Left cardiac atrium (tissue), 4 donors: ENCODE data around the gene SET. TPM values are rescaled to one million over a fixed set of nuclear protein-coding genes. Genes with fewer than 3 reads are reported as not detected.
"Not testable (repeated sequence)": the region's sequence is repeated elsewhere in the genome, so short reads cannot be mapped to it uniquely, and the experiment has no call there.

Source experiments
- ATAC-seq, 2 donors: fragments of 200-7000 bp; cut with Tn5 transposase; one replicate each; pipeline ENCODE4 v1.9.1; 2020; ENCODE audit warnings: mild to moderate bottlenecking in 2 of 2, moderate library complexity in 2 of 2
- DNase-seq: peaks from one replicate; pipeline ENCODE4 v3.0.0-alpha.2; 2020
- intact Hi-C, 2 donors: fragments of 100-400 bp; cut with DNase I; formaldehyde crosslinking; loops; one replicate each; pipeline versions ENCODE4 v1.14.1 to v1.15.1; 2022 to 2023
- total RNA-seq, 2 donors: library from RNA; stranded (reverse); fragmentation: NEBNext Ultra II Directional; extraction: Animal tissue kit (Norgen Biotek cat#: 25700); gene quantifications; one replicate each; pipeline ENCODE4 v1.2.1, GENCODE V29; 2021
- donor health status: DM: no; HTN: yes; CAD: no.
- donor health status: DM: no; HTN: yes; CAD: no; lungs with severe emphysema.
- donor health status: DM: yes; HTN: yes; CAD: no.
- donor health status: Dilated cardiomyopathy.

The SET gene
- total RNA-seq, 2 donors from 2014 or later, result 158 to 191 TPM

GRCh38 chr9:128684325-128685199, 4.5 kb upstream of the SET start:
- DNase-seq, result peak; percentile 81
- ATAC-seq, result peak; percentile 46 to 77
- intact Hi-C loops, result loop anchor here (5.0 to 10.0 kb wide), 2 partner anchors 47 to 50 kb away; no protein-coding TSS in a partner anchor

- ATAC-seq, result no peak
- DNase-seq, result no peak
- intact Hi-C loops, result loop anchor here in 1 of 2 donors (10.0 kb wide), 1 partner anchor 51 kb away; no protein-coding TSS in a partner anchor
Observed at GRCh38 chr9:128685636-128686489, 3.2 kb upstream of the SET start.

- no peak for ATAC-seq
- intact Hi-C loops, result loop anchor here in 1 of 2 donors (10.0 kb wide), 1 partner anchor 53 kb away; no protein-coding TSS in a partner anchor
- no peak for DNase-seq
Observed at GRCh38 chr9:128687453-128687852, 1.6 kb upstream of the SET start.

GRCh38 chr9:128689293-128689774, 312 bp downstream of the SET start:
- DNase-seq, result peak; percentile 73
- ATAC-seq, result peak; percentile 22 to 31
- intact Hi-C loops, result loop anchor here in 1 of 2 donors (10.0 kb wide), 1 partner anchor 55 kb away; no protein-coding TSS in a partner anchor

- ATAC-seq, result no peak
- peak; percentile 53 for DNase-seq
- intact Hi-C loops, result loop anchor here in 1 of 2 donors (10.0 kb wide), 1 partner anchor 55 kb away; no protein-coding TSS in a partner anchor
Observed at GRCh38 chr9:128689820-128690683, 1.0 kb downstream of the SET start.

GRCh38 chr9:128690684-128691034, 1.6 kb downstream of the SET start:
- intact Hi-C loops, result no loop called here
- DNase-seq (no peak), ATAC-seq (no peak)

- intact Hi-C loops, ATAC-seq, DNase-seq: not testable (repeated sequence)
Observed at GRCh38 chr9:128693738-128694137, 4.7 kb downstream of the SET start.

- no peak for DNase-seq
- intact Hi-C loops, result no loop called here
- ATAC-seq, result no peak
Observed at GRCh38 chr9:128694344-128694743, 5.3 kb downstream of the SET start.

GRCh38 chr9:128696923-128697707, 8.1 kb downstream of the SET start:
- intact Hi-C loops, result no loop called here
- no peak for ATAC-seq

GRCh38 chr9:128699096-128699795, 10.2 kb downstream of the SET start:
- intact Hi-C loops, ATAC-seq: not testable (repeated sequence)
- peak; percentile 7 for DNase-seq

More at GRCh38 chr9:128696923-128697707, 8.1 kb downstream of the SET start:
- DNase-seq, result no peak

GRCh38 chr9:128701227-128701854, 12.3 kb downstream of the SET start:
- ATAC-seq (no peak), DNase-seq (peak; percentile 10)
- intact Hi-C loops, result no loop called here

GRCh38 chr9:128702445-128702948, 13.5 kb downstream of the SET start, which contains the start of gene PKN3:
Gene PKN3, plus strand, starts transcription at chr9:128702503. Its CDS starts 413 bp downstream, at chr9:128702916.
- ATAC-seq, result peak; percentile 87 to 90
- intact Hi-C loops, result no loop called here

GRCh38 chr9:128702949-128703615, 14.1 kb downstream of the SET start:
- peak; percentile 27 to 40 for ATAC-seq
- intact Hi-C loops, result no loop called here
- DNase-seq, result peak; percentile 79

More at GRCh38 chr9:128702445-128702948, 13.5 kb downstream of the SET start, which contains the start of gene PKN3:
- DNase-seq, result peak; percentile 90

GRCh38 chr9:128703616-128704355, 14.8 kb downstream of the SET start:
- peak; percentile 87 for DNase-seq
- ATAC-seq, result peak; percentile 25 to 58
- intact Hi-C loops, result no loop called here

GRCh38 chr9:128704356-128704670, 15.3 kb downstream of the SET start:
- ATAC-seq, result no peak
- intact Hi-C loops, result no loop called here

More at GRCh38 chr9:128704356-128704670, 15.3 kb downstream of the SET start:
- DNase-seq, result no peak
